Neutrophil (primary cell): ENCODE measurements around the gene PFKL.

Experiments
- H3K27ac ChIP-seq: fragments of 200-600 bp; sonication (generic); 2 replicates; pipeline ENCODE4 v1.5.1; 2016; ENCODE audit warnings: mild to moderate bottlenecking, moderate library complexity
- H3K27me3 ChIP-seq: fragments of 200-600 bp; sonication (generic); 2 replicates; pipeline ENCODE4 v1.6.0; 2016; ENCODE audit warnings: mild to moderate bottlenecking
- H3K36me3 ChIP-seq: fragments of 200-600 bp; sonication (generic); 2 replicates; pipeline ENCODE4 v1.5.1; 2017
- H3K4me1 ChIP-seq, 2 experiments: fragments of 200-600 bp in 1 of 2; sonication (generic) in 1 of 2; 1 replicate in 1 of 2; 2 replicates in 1 of 2; pipeline versions ENCODE4 v1.5.1 to v1.6.1; 2013 to 2016; ENCODE audit warnings: low read depth in 1 of 2, low read length in 1 of 2, mild to moderate bottlenecking in 1 of 2, moderate library complexity in 1 of 2; ENCODE audit not compliant: control insufficient read depth in 1 of 2, insufficient read depth in 1 of 2
- H3K4me3 ChIP-seq, 2 experiments: fragments of 200-600 bp in 1 of 2; sonication (generic) in 1 of 2; 1 replicate in 1 of 2; 2 replicates in 1 of 2; pipeline ENCODE4 v1.5.1; 2013 to 2016; ENCODE audit warnings: low read depth in 1 of 2, low read length in 1 of 2, mild to moderate bottlenecking in 1 of 2, moderate library complexity in 1 of 2
- H3K9me3 ChIP-seq: fragments of 200-600 bp; sonication (generic); 2 replicates; pipeline ENCODE4 v1.5.1; 2016
- CTCF ChIP-seq: fragments of 200-600 bp; sonication (generic); IDR thresholded peaks from 2 replicates; pipeline ENCODE4 v1.5.1; 2016; ENCODE audit warnings: antibody characterized with exemption

The PFKL gene

GRCh38 chr21:44286716-44287632 is 12.9 kb upstream of the PFKL start:
- Histone ChIP-seq H3K27me3 (peaks cover 43% of the 10 kb centered on the region), H3K36me3 (no peaks in the 10 kb centered on the region), H3K27ac (no peak overlapping the region), H3K4me1 (no peaks in the 10 kb centered on the region), H3K4me3 (no peak overlapping the region), H3K9me3 (no peaks in the 10 kb centered on the region)
- no peak for TF ChIP-seq CTCF

GRCh38 chr21:44288251-44289110 is 11.4 kb upstream of the PFKL start:
- Histone ChIP-seq H3K27ac (no peak overlapping the region), H3K4me1 (no peaks in the 10 kb centered on the region), H3K4me3 (no peak overlapping the region), H3K9me3 (no peaks in the 10 kb centered on the region), H3K27me3 (peaks cover 39% of the 10 kb centered on the region), H3K36me3 (no peaks in the 10 kb centered on the region)
- no peak for TF ChIP-seq CTCF

- Histone ChIP-seq H3K36me3 (no peaks in the 10 kb centered on the region), H3K4me3 (no peak overlapping the region), H3K27ac (no peak overlapping the region), H3K27me3 (peaks cover 29% of the 10 kb centered on the region), H3K4me1 (no peaks in the 10 kb centered on the region), H3K9me3 (no peaks in the 10 kb centered on the region)
- no peak for TF ChIP-seq CTCF
These were observed 10.4 kb upstream of the PFKL start for GRCh38 chr21:44289381-44290010.

GRCh38 chr21:44290327-44291077 is 9.4 kb upstream of the PFKL start:
- Histone ChIP-seq H3K4me1 (no peaks in the 10 kb centered on the region), H3K36me3 (no peaks in the 10 kb centered on the region), H3K9me3 (no peaks in the 10 kb centered on the region), H3K27ac (no peak overlapping the region), H3K27me3 (peaks cover 29% of the 10 kb centered on the region), H3K4me3 (no peak overlapping the region)
- TF ChIP-seq CTCF: no peak
